HG03066 (cell line): Measurements from ENCODE around the gene NUP42.

Experiments
- ATAC-seq: cut with Tn5 transposase; IDR thresholded peaks from one replicate; pipeline ENCODE4 v1.9.1; 2021; ENCODE audit warnings: low read depth; ENCODE audit not compliant: unreplicated experiment

The NUP42 gene

GRCh38 chr7:23232966-23233365, 51.1 kb downstream of the NUP42 start:
- ATAC-seq = no peak

GRCh38 chr7:23234569-23235296, 52.9 kb downstream of the NUP42 start:
- peak; percentile 96 for ATAC-seq

- ATAC-seq = no peak
These were observed 54.0 kb downstream of the NUP42 start for GRCh38 chr7:23235813-23236221.

GRCh38 chr7:23237000-23237399, 55.2 kb downstream of the NUP42 start:
- no peak for ATAC-seq

GRCh38 chr7:23238983-23239652, 57.3 kb downstream of the NUP42 start:
- ATAC-seq = no peak

- ATAC-seq = no peak
These were observed 57.9 kb downstream of the NUP42 start for GRCh38 chr7:23239698-23240097.

GRCh38 chr7:23242321-23242720, 60.5 kb downstream of the NUP42 start:
- ATAC-seq = no peak

GRCh38 chr7:23242935-23243334, 61.1 kb downstream of the NUP42 start:
- ATAC-seq = no peak

- no peak for ATAC-seq
These were observed 64.7 kb downstream of the NUP42 start, which contains the start of gene GPNMB for GRCh38 chr7:23246555-23246954. TSS of gene GPNMB (plus strand) at chr7:23246775. CDS start at chr7:23246858, 83 bp downstream.

GRCh38 chr7:23247046-23247602, 65.3 kb downstream of the NUP42 start:
- no peak for ATAC-seq

GRCh38 chr7:23247603-23248335, 65.9 kb downstream of the NUP42 start:
- ATAC-seq = no peak

GRCh38 chr7:23249486-23249885, 67.6 kb downstream of the NUP42 start:
- ATAC-seq = no peak
